ENCODE results near the gene PEPD.
A peak's percentile ranks its signal among the peaks of the same experiment; 100 is the strongest.

Gene PEPD

GRCh38 chr19:33545217-33545981, 23.8 kb upstream of the PEPD start:
- DNase-seq, result no peak

DNA sequence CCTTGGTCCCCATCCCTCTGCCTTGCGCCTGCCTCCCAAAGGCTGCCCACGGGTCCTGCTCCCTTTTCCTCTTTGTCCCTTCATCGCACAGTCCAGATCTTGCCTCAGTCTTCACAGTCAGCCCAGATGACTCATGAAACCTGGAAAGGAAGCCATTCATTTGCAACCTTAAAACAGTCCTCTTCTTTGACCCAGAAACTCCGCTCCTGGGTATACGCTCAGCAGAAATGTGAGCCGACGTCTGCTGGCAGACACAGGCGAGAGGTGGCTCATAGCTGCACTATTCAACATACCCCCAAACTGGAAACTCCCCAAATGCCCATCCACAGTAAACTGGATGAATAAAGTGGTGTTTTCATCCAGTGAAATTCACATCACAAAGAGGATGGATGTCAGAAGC, 13.6 kb upstream of the PEPD start:
- DNase-seq, result peak; percentile 8

- no peak for DNase-seq
Measured at GRCh38 chr19:33532859-33533460, 11.4 kb upstream of the PEPD start.

GRCh38 chr19:33530842-33531241, 9.3 kb upstream of the PEPD start:
- DNase-seq, result no peak

GRCh38 chr19:33530296-33530695, 8.7 kb upstream of the PEPD start:
- DNase-seq, result no peak

GRCh38 chr19:33529094-33529676, 7.6 kb upstream of the PEPD start:
- DNase-seq, result no peak

DNA sequence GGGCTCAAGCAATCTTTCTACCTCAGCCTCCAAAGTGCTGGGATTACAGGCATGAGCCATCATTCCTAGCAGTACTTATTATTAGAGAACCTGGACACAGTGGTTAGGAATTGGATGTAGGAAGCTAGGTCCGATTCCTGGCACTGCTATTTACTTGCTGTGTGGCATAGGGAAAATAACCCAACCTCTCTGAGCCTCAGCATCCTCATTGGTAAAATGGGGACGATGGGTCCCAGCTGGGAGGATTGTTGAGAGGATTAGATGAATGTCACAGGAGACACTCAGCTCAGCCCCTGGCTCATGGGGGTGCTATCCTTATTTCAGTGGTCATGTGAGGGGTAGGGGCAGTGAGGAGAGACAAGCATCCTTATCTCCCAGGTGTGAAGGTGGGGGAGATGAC, 6.8 kb upstream of the PEPD start:
- no peak for DNase-seq

GRCh38 chr19:33527125-33527524, 5.5 kb upstream of the PEPD start:
- DNase-seq, result no peak

DNA sequence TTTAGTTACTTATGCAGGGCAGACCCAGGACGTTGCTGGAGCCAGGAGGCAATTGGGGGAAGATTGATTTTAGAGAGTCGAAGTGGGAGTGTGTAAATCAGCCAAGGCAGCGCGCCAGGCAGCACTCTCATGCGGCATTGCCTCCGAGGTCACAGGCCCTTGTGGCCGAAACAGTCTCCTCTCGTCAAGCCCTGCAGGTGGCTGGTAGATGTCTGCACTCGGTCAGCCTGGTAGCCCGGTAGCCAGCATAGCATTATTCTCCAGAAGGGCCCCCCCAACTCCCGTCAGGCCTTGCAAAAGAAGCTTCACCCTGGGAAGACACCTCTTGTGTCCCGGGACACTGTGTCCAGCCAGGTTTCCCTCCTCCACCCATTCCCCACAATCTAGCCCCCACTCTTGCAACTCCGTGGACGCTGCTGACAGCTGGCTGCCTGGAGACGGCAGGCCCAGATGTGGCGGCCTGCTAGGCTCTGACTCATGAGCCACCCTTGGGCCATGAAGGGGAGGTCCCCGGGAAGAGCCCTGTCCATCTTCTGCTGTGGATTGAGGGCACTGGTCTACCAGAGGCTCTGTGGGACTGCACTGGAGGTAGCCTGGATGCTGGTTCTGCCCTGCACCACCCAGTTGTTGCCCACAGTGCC, 2.6 kb upstream of the PEPD start:
- no peak for DNase-seq

DNA sequence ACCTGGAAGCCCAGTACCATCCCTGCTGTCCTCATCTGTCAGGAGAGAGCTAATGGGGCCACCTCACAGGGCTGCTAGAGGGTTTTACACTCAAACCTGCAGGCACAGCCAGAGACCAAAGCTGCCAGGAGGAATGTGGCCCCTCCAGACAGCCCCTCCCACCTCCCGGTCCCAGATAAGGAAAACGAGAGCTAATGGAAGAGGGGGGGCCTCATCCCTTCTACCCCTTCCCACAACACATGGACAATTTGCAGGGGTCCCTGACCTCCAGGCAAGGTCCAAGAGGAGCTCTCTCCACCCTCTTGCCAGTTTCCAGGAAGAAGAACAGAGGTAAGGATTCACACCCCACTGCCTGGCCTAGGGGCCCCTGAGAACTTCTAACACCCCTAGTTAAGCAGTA, 1.6 kb upstream of the PEPD start:
- no peak for DNase-seq

GRCh38 chr19:33522371-33522662, 726 bp upstream of the PEPD start:
- DNase-seq, result no peak

GRCh38 chr19:33520844-33521479, 629 bp downstream of the PEPD start:
- no peak for DNase-seq

DNA sequence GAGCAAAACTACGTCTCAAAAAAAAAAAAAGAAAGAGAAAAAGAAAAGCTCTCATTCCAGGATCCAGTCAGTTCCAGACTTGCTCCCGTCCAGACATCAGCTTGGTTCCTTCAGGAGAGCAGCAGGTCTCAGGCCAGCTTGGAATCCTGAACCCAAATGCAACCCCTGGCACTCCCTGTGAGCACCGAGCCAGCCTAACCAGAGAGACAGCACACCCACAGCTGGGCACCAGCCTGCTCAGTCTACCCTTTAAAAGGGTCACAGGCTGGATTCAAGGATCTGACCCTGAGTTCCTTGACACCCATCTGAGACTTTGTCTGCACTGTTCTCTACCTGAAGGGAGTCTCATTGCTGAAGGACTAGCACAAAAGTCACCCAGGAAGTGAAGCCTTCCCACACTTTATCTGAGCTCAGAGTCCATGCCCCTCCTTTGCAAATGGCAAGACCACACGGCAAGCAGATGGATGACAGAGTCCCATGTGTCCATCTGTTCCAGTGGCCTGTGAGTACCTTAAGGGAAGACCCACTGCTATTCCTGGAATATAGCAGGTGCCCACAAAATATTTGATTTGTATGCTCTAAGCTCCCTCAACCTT, 1.4 kb downstream of the PEPD start:
- no peak for DNase-seq

DNA sequence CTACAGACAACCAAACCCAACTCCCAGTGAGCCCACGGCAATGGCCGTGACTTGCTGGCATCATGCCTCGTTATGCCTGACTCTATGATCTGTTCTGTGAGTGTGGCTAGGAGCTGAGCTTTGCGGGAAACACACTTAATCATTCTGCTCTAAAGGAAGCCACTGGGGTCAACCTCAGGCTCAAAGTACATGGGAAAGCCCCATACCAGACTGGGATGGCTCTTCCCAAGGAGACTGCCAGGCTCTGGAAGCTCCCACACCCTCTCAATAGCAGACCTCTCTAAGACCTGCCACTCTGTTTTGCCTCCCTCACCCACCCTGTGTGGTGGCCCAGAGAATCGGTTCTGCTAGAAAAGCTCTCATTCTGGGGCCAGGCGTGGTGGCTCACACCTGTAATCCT, 2.2 kb downstream of the PEPD start:
- DNase-seq, result no peak

DNA sequence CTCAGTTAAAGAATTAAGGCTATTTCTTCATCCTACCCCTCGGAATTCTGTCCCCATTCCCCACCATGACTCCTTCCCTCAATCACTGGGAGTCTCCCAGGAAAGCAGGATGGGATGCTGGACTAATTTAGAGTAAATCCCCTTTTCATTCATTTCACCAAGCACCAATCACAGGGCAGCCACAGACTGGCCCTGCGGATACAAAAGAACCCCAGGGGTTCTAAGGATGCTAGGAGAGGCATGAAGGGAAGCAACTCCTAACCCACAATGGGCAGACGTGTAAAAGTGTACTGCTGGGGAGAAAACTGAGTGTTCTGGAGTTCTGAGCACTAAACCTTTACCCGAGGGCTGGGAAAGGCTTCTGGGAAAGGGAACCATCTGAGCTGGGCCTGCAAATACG, 3.0 kb downstream of the PEPD start:
- no peak for DNase-seq

DNA sequence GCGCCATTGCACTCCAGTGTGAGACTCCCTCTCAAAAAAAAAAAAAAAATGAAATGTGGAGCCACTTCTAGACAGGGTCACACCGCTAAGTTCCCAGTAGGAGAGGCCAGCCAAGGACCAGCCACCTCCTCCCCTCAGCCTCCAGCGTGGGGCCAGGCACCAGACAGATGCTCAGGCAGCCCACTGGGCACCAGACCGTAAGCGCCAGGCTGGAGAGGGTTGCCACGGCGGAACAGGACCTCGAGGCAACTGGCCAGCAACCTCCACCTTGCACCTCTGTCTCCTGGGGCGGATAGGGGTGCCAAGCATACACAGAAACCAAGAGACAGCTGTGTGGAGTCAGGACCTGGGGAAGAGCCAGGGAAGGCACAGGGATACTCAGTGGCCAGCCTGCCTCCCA, 3.7 kb downstream of the PEPD start:
- no peak for DNase-seq

- DNase-seq, result no peak
Measured at GRCh38 chr19:33515921-33516320, 5.7 kb downstream of the PEPD start.

- no peak for DNase-seq
Measured at GRCh38 chr19:33514885-33515551, 6.6 kb downstream of the PEPD start.

DNA sequence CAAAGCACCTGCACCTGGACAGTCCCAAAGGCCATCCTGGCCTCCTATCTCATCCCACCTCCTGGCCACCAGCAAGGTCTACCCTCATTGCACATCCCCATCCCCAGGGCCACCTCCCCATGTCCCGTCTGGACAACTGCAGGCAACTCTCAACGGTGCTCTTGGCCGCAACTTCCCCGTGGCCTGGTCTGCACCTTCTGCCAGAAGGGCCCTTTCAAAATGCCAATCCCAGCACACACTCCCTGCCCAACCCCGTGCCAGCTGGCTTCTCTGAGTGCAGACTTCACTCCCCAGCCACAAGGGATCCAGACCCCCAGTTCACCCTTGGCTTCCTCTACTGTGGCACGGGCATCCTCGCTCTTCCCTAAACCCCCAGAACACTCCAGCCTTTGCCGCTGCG, 8.2 kb downstream of the PEPD start:
- no peak for DNase-seq

GRCh38 chr19:33512580-33513137, 8.9 kb downstream of the PEPD start:
- DNase-seq, result no peak

- DNase-seq, result no peak
Measured at GRCh38 chr19:33512021-33512420, 9.6 kb downstream of the PEPD start.

- DNase-seq, result no peak
Measured at GRCh38 chr19:33511346-33511745, 10.2 kb downstream of the PEPD start.
